ENCODE data around the gene POU6F1.

DNA sequence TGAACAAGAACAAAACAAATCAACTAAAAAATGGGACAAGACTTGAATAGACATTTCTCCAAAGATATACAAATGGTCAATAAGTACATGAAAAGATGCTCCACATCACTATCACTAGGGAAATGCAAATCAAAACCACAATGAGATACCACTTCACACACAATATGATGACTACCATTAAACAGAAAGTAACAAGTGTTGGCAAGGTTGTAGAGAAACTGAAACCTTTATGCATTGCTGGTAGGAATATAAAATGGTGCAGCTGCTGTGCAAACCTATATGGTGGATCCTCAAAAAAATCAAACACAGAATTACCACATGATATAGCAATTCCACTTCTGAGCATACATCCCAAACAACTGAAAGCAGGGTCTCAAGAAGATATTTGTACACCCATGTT lies 47.2 kb upstream of the POU6F1 start:
- TF ChIP-seq, protein P1, sequence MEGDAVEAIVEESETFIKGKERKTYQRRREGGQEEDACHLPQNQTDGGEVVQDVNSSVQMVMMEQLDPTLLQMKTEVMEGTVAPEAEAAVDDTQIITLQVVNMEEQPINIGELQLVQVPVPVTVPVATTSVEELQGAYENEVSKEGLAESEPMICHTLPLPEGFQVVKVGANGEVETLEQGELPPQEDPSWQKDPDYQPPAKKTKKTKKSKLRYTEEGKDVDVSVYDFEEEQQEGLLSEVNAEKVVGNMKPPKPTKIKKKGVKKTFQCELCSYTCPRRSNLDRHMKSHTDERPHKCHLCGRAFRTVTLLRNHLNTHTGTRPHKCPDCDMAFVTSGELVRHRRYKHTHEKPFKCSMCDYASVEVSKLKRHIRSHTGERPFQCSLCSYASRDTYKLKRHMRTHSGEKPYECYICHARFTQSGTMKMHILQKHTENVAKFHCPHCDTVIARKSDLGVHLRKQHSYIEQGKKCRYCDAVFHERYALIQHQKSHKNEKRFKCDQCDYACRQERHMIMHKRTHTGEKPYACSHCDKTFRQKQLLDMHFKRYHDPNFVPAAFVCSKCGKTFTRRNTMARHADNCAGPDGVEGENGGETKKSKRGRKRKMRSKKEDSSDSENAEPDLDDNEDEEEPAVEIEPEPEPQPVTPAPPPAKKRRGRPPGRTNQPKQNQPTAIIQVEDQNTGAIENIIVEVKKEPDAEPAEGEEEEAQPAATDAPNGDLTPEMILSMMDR (IDR thresholded peaks at IDR 0.05): no peak
- TF ChIP-seq POLR2AphosphoS5 (IDR thresholded peaks at IDR 0.05): no peak

All from esophagus muscularis mucosa (tissue), 3 donors.